Measurements from ENCODE around the gene STIM2. TPM values are rescaled to one million over a fixed set of nuclear protein-coding genes. Genes with fewer than 3 reads are reported as not detected.

The STIM2 gene
- total and polyA plus RNA-seq, 10 of the 15 experiments (the other 5 are each of a cell fraction or from before 2014, with no cell fraction given) = 4.7 to 41.5 (median 16.9) TPM

GRCh38 chr4:27049239-27049829 lies 188.7 kb downstream of the STIM2 start:
- TF ChIP-seq PAX5 (IDR thresholded peaks at IDR 0.05; ENCODE audit: borderline replicate concordance, low read depth, low read length) = no peak
- no peak for TF ChIP-seq MLLT1 (IDR thresholded peaks at IDR 0.05)
- no peak for TF ChIP-seq BHLHE40 (IDR thresholded peaks at IDR 0.05; ENCODE audit: borderline replicate concordance in 1 of 2, low read depth in 2 of 2, low read length in 1 of 2)
- TF ChIP-seq, protein P1, sequence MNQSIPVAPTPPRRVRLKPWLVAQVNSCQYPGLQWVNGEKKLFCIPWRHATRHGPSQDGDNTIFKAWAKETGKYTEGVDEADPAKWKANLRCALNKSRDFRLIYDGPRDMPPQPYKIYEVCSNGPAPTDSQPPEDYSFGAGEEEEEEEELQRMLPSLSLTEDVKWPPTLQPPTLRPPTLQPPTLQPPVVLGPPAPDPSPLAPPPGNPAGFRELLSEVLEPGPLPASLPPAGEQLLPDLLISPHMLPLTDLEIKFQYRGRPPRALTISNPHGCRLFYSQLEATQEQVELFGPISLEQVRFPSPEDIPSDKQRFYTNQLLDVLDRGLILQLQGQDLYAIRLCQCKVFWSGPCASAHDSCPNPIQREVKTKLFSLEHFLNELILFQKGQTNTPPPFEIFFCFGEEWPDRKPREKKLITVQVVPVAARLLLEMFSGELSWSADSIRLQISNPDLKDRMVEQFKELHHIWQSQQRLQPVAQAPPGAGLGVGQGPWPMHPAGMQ (IDR thresholded peaks at IDR 0.05; ENCODE audit: borderline replicate concordance) = no peak
- TF ChIP-seq, protein P2, sequence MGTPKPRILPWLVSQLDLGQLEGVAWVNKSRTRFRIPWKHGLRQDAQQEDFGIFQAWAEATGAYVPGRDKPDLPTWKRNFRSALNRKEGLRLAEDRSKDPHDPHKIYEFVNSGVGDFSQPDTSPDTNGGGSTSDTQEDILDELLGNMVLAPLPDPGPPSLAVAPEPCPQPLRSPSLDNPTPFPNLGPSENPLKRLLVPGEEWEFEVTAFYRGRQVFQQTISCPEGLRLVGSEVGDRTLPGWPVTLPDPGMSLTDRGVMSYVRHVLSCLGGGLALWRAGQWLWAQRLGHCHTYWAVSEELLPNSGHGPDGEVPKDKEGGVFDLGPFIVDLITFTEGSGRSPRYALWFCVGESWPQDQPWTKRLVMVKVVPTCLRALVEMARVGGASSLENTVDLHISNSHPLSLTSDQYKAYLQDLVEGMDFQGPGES (IDR thresholded peaks at IDR 0.05) = no peak
- TF ChIP-seq NR2C1 (IDR thresholded peaks at IDR 0.05) = no peak
- TF ChIP-seq MTA2 (IDR thresholded peaks at IDR 0.05; ENCODE audit: low read depth) = no peak
- TF ChIP-seq, protein P3, sequence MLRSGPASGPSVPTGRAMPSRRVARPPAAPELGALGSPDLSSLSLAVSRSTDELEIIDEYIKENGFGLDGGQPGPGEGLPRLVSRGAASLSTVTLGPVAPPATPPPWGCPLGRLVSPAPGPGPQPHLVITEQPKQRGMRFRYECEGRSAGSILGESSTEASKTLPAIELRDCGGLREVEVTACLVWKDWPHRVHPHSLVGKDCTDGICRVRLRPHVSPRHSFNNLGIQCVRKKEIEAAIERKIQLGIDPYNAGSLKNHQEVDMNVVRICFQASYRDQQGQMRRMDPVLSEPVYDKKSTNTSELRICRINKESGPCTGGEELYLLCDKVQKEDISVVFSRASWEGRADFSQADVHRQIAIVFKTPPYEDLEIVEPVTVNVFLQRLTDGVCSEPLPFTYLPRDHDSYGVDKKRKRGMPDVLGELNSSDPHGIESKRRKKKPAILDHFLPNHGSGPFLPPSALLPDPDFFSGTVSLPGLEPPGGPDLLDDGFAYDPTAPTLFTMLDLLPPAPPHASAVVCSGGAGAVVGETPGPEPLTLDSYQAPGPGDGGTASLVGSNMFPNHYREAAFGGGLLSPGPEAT (IDR thresholded peaks at IDR 0.05; ENCODE audit: low read depth) = no peak
- no peak for TF ChIP-seq HDAC6 (IDR thresholded peaks at IDR 0.05; ENCODE audit: unreplicated experiment)
- H4K20me1 ChIP-seq (ENCODE audit: control insufficient read depth, insufficient read depth) = no peaks in the 10 kb centered on the region
- POLR2A ChIA-PET = interaction anchor here (1.5 kb wide), 1 partner anchor 34 kb away, joined by 4 read pairs; no protein-coding TSS in a partner anchor
- DNase-seq (ENCODE audit: low read depth, low spot score) (no peak), FAIRE-seq (no peak), ATAC-seq (peak; percentile 60)
- intact Hi-C loops (cut with micrococcal nuclease; ENCODE audit: unreplicated experiment) = loop anchor here (10.0 kb wide), 1 partner anchor 635 kb away; no protein-coding TSS in a partner anchor
- no peaks in the 10 kb centered on the region for H3K36me3 ChIP-seq (ENCODE audit: control insufficient read depth in 2 of 2, insufficient read depth in 2 of 2, low read length in 1 of 2)
- no peaks in the 10 kb centered on the region for H3K9me3 ChIP-seq (replicated peaks; ENCODE audit: control insufficient read depth, insufficient read depth, low read length)
- no TSS peak for BruUV-seq (replicated peaks)
- no peak overlapping the region for H3K27ac ChIP-seq (ENCODE audit: control insufficient read depth, insufficient read depth)
- H3K4me3 ChIP-seq = no peak overlapping the region
- H3K4me2 ChIP-seq (ENCODE audit: control insufficient read depth, insufficient read depth) = no peak overlapping the region
- 39% methylated on average over 8 of the region's 8 CpGs for WGBS (ENCODE audit: insufficient coverage, insufficient replicate concordance, low lambda C conversion rate, missing lambda C conversion rate)
- SMC1A ChIA-PET (ENCODE audit: uncharacterized antibody, unreplicated experiment) = interaction anchor here (0.8 to 3.6 kb wide), 15 partner anchors 11 to 635 kb away, joined by 3 to 23 read pairs (median 4); no protein-coding TSS in a partner anchor
- in situ Hi-C loops (cut with MboI) = no loop called here
- peaks cover 0 to 2% of the 10 kb centered on the region in 2 experiments; a peak in 3 of 4 replicates for H3K27me3 ChIP-seq (replicated peaks in 1 of 2; ENCODE audit: control insufficient read depth in 2 of 2, insufficient read depth in 2 of 2, low read length in 1 of 2)
- RAD21 ChIA-PET (ENCODE audit: unreplicated experiment) = interaction anchor here (0.7 to 4.1 kb wide), 13 partner anchors 12 to 936 kb away, joined by 3 to 22 read pairs (median 4); no protein-coding TSS in a partner anchor
- no peaks in the 10 kb centered on the region for H3K4me1 ChIP-seq (ENCODE audit: control insufficient read depth, insufficient read depth, low read length)
- no peak overlapping the region for H3K9ac ChIP-seq (ENCODE audit: control insufficient read depth, insufficient read depth, low read length)
- H2AFZ ChIP-seq (ENCODE audit: control insufficient read depth, low read depth, low read length) = no peak overlapping the region
- CTCF ChIA-PET = interaction anchor here (0.6 to 4.3 kb wide), 30 partner anchors 9 to 642 kb away, joined by 3 to 33 read pairs (median 3); no protein-coding TSS in a partner anchor
- no peaks in the 10 kb centered on the region for H3K79me2 ChIP-seq (ENCODE audit: control insufficient read depth, insufficient read depth, low read length)

All from GM12878 (cell line).